ENCODE measurements around the gene CLTCL1.
"Not testable (repeated sequence)": the region's sequence is repeated elsewhere in the genome, so short reads cannot be mapped to it uniquely, and the experiment has no call there.

Gene CLTCL1

DNA sequence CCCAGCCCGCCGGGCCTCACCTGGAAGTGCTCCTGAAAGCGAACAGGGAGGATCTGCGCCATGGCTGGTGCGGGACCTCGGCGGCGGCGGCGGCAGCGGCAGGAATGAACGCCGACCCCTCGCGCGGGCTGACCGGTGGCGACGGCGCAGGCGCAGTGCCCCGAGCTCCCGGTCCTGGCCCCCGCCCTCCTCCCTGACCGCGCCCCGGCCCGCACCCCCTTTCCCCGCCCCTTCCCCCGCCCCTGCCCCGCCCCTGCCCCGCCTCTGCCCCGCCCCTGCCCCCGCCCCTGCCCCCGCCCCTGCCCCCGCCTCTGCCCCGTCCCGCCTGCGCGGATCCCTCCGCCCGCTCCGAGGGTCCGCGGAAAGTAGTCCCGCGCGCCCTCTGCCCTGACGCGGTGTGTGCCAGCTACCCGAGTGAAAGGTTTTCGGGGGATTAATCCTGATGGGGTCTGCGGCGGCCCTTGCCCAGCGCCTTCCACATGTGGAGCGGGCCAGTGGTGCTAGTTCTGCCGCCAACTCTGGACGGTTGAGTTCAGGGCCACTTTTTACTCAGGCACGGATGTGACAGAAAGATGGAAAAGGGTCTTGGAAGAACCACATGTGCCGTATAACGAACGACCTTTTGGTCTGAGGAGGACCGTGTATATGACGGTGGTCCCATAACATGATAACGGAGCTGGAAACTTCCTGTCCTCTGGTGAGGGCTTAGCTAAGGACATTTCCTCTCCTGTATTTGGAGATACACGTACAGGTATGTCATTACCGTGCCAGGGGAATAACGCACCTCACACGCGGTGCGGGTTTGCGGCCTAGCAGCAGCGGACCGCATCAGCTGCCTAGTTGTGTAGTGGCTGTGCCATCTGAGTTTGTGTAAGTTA lies at the start of gene CLTCL1:
CLTCL1 (minus strand) TSS at position 140 of the 878 bp plus-strand sequence; CDS start at position 62, 78 bp downstream.
- DNase-seq (ENCODE audit: low spot score) = peak; percentile 40

DNA sequence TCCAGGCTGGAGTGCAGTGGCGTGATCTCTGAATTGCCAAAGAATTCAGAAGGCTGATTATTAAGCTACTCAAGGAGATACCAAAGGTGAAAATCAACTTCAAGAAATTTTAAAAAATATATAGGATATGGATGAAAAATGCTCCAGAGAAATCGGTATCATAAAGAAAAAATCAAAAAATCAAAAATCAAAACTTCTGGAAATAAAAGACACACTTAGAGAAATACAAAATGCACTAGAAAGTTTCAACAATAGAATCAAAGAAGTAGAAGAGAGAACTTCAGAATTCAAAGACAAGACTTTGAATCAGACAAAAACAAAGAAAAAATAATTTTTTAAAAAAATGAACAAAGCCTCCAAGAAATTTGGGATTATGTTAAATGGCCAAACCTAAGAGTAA lies 45.6 kb upstream of the CLTCL1 start:
- no peak for DNase-seq (ENCODE audit: low spot score)
- FAIRE-seq = no peak

More for the DNA sequence above, at the start of gene CLTCL1:
- no peak for FAIRE-seq

DNA sequence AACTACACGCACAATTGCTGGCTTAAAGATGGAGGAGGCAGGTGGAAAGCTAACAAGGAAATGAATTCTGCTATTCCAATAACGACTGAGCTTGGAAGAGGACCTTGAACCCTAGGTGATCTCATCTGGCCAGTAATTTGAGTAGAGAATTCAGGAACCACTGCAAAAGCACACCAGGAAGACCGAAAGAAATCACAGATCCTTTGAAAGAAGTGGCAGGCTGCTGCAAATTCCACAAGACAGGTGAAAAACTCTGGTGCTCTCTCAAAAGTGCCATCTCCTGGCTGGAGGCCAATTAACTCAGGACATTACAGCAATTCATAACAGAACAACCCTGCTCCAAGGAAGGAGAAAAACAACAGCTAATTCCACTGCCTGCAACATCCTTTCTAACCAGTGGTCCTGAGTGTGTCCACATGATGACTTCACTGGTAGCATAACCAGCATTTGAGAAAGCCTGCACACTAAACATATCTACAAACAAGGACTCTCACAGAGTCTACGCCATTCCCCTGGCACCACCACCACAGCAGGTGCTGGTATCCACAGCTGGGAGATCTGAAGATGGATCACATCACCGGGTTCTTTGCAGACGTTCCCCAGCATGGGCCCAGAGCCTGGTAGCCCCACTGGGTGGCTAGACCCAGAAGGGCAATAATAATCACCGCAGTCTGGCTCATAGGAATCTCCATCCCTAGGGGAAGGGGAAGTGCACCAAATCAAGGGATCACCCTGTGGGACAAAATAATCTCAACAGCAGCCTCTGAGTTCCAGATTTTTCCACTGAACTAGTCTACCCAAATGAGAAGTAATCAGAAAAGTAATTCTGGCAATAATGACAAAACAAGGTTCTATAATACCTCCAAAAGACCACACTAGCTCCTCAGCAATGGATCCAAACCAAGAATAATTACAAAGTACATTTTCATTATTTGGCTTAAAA lies 44.9 kb upstream of the CLTCL1 start:
- DNase-seq (ENCODE audit: low spot score) (no peak), FAIRE-seq (no peak)

DNA sequence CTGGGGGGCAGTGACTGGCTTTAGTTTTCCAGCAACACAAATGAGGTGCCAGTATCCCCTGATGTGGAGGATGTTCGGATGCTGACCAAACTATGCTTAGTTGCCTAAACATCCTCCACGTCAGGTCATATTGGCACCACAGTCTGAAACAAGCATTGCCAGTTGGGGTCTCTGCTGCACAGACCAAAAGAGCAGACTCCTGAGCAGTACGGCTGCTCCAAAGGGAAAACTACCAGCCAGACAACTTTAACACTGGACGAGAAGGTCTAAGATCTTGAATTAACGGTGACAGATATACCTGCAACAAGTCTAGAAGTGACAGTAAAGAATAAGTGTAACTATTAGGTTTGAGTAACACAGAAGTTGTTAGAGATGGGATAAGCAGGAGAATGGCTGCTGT lies 40.5 kb upstream of the CLTCL1 start:
- no peak for FAIRE-seq
- no peak for DNase-seq (ENCODE audit: low spot score)

DNA sequence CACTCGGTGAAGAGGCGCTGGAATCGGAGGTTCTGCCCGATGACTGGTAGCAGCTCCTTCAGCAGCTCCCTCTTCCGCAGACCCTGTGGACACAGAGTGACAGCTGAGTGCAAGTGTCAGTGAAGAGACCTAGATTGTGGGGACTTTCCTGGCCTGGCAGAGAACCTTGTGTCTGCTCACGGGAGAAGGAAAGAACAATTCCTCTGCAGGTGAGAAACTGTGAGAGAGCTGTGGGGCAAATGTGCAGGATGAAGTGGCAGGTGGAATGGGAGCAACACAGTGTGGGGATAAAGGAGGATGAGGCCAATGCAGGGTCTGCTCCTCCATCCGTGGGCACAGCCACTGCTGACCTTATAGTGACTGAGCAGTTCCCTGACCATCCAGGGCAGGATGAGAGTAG lies 40.0 kb upstream of the CLTCL1 start:
- FAIRE-seq (no peak), DNase-seq (ENCODE audit: low spot score) (no peak)

DNA sequence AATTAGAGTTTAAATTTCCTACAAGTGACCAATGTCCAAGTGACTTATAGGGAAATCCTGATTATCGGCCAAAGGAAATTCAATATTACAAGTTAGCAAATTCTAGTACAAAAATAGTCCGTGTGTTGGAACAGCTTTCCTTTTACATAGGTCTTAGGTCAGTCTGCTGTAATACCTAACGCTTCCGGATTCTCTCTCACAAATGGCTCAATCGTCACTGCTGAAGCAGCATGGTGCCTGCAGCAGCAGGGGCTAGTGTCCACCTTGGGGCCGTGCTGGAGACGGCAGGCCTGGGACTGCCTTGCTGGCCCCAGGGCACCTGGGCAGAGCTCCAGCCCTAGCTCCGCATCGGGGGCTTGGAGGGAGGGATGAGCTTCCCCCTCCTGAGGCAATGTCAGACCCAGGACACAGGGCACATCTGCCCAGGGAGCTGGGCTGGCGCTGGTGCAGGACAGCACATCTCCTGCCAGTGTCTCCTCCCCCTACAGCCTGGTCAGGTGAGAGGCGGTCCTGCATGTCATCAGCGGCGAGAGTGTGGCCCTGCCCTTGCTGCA lies 39.4 kb upstream of the CLTCL1 start:
- FAIRE-seq (no peak), DNase-seq (ENCODE audit: low spot score) (no peak)

DNA sequence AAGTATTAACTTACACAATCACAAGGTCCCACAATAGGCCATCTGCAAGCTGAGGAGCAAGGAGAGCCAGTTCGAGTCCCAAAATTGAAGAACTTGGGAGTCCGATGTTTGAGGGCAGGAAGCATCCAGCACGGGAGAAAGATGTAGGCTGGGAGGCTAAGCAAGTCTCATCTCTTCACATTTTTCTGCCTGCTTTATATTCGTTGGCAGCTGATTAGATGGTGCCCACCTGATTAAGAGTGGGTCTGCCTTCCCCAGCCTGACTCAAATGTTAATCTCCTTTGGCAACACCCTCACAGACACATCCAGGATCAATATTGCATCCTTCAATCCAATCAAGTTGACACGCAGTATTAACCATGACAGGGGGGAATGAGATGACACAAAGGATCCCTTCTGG lies 38.7 kb upstream of the CLTCL1 start:
- not testable (repeated sequence) for FAIRE-seq; DNase-seq (ENCODE audit: low spot score)

DNA sequence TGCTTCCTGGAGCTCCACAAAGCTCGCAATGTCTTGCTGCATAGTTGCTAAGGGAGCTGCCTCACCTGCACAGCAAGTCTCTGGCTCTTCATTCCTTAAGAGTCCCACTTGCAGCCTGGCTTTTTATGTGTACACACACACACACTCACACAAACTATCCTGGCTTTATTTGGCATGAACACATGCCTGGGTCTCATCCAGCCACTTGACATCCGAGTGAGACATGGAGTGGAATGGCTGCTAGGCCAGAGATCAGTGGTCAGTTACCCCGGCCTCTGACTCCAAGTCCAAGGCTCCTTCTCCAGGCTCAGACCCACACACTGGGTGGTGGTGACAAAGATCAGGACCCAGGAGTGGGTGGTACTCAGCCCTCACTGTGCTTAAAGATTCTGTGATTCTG lies 37.9 kb upstream of the CLTCL1 start:
- no peak for DNase-seq (ENCODE audit: low spot score)
- FAIRE-seq = no peak

DNA sequence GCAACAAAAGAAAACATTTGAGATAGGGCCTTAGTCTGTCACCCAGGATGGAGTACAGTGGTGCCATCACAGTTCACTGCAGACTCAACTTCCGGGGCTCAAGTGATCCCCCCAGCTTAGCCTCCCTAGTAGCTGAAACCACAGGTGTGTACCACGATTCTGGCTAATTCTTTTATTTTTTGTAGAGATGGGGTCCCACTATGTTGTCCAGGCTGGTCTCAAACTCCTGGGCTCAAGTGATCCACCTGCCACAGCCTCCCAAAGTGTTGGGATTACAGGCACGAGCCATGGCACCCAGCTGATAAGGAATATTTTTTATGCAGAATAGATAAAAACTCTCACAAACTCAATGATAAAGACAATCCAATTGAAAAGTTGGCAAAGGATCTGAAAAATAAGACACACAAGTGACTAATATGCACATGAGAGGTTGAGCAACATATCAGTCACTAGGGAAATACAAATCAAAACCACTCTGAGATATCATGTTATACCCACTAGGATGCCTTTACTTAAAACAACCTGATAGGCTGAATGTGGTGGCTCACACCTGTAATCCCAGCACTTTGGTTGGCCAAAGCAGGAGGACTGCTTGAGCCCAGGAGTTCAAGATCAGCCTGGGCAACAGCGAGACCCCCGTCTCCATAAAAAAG lies 33.9 kb upstream of the CLTCL1 start:
- DNase-seq (ENCODE audit: low spot score) (no peak), FAIRE-seq (no peak)

DNA sequence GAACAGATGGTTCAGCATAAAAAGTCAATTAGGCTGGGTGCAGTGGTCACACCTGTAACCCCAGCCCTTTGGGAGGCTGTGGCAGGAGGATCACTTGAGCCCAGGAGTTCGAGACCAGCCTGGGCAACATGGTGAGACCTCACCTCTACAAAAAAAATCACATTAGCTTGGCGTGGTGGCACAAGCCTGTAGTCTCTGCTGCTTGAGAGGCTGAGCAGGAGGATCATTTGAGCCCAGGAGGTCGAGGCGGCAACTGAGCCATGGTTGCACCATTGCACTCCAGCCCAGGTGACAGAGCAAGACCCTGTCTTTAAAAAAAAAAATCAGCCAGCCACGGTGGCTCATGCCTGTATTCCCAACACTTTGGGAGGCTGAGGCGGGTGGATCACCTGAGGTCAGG lies 31.9 kb upstream of the CLTCL1 start:
- not testable (repeated sequence) for DNase-seq (ENCODE audit: low spot score); FAIRE-seq

DNA sequence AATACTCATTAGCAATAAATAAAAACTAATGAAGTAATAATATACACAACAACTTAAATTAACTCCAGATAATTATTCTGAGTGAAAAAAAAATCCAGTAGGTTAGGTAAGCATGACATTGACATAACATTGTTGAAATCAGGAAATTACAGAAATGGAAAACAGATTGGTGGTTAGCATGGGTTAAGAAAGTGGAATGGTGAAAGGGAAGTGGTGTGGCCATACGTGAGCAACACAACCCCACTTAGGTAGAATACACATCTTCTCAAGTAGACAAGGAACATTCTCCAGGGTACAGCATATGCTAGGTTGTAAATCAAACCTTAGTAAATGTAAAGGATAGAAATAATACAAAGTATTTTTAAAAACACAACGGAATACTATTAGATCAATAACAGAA lies 30.2 kb upstream of the CLTCL1 start:
- DNase-seq (ENCODE audit: low spot score) (no peak), FAIRE-seq (no peak)

DNA sequence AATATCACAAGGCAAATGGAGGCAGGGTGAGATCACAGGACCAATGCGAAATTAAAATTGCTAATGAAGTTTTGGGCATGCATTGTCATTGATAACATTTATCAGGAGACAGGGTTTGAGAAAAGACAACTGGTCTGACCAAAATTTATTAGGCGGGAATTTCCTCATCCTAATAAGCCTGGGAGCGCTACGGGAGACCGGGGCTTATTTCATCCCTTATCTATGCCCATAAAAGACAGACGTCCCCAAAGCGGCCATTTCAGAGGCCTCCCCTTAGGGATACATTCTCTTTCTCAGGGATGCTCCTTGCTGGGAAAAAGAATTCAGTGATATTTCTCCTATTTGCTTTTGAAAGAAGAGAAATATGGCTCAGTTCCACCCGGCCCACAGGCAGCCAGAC lies 28.6 kb upstream of the CLTCL1 start:
- FAIRE-seq; DNase-seq (ENCODE audit: low spot score): not testable (repeated sequence)

DNA sequence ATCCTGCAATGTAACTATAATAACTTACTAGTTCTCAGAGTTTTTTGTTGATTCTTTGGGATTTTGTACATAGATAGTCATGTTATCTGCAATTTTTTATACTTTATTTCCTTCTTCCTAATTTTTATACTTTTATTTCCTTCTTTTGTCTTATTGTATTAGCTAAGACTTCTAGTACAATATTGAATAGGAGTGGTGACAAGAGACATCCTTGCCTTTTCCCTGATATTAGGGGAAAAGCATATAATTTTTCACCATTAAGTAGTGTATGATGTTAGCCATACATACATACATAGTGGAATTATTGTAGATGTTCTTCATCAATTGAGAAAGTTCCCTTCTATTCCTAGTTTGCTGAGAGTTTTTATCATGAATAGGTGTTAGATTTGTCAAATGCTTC lies 27.8 kb upstream of the CLTCL1 start:
- no peak for FAIRE-seq

DNA sequence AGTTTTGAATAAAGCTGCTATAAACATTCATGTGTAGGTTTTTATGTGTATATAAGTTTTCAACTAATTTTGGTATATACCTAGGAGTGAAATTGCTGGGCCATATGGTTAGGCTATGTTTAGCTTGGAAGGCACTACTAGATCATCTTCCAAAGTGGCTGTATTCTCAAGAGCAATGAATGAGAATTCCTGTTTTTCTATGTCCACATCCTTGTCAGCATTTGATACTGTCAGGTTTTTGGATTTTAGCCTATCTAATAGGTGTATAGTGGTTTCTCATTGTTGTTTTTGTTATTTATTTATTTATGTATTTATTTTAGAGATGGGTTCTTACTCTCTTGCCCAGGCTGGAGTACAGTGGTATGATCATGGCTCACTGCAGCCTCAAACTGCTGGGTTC lies 26.3 kb upstream of the CLTCL1 start:
- DNase-seq (ENCODE audit: low spot score) = no peak
- no peak for FAIRE-seq

More for the DNA sequence above, 27.8 kb upstream of the CLTCL1 start:
- no peak for DNase-seq (ENCODE audit: low spot score)

DNA sequence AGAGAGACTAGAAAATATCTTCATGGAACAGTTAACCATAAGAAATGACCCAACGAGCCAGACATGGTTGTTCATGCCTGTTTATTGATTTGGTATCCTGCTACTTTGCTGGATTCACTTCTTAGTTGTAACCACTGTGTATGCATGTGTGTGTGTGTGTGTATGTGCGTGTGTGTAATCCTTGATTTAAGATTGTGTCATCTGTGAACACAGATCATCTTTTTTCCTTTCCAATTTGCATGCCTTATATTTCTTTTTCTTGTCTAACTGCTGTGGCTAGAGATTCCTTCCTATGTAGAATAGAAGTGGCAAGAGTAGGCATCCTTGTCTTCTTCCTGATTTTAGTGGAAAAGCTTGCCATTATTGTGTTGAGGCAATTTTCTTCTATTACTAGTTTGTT lies 16.4 kb upstream of the CLTCL1 start:
- FAIRE-seq (no peak), DNase-seq (ENCODE audit: low spot score) (no peak)

DNA sequence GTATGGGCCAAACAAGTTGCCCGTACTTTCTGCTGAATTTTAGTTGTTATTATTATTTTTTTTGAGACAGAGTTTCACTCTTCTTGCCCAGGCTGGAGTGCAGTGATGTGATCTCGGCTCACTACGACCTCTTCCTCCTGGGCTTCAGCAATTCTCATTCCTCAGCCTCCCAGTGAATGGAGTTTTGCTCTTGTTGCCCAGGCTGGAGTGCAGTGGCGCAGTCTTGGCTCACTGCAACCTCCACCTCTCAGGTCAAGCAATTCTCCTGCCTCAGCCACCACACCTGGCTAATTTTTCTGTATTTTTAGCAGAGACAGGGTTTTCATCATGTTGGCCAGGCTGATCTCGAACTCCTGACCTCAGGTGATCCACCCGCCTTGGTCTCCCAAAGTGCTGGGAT lies 15.0 kb upstream of the CLTCL1 start:
- not testable (repeated sequence) for FAIRE-seq; DNase-seq (ENCODE audit: low spot score)

DNA sequence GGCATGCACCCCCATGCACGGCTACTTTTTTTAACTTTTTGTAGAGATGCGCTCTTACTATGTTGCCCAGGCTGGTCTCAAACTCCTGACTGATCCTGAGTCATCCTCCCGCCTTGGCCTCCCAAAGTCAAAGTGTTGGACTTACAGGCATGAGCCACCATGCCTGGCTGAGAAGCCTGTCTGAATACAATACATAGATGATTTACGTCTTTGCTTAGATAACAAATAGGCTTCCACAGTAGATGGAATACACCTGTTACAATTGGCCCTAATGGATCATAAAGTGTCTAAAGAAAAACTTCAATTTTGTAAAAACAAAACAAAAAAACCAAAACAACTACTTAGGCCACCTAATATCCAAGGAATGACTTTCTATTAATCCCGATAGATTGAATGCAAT lies 13.0 kb upstream of the CLTCL1 start:
- FAIRE-seq (no peak), DNase-seq (ENCODE audit: low spot score) (no peak)

DNA sequence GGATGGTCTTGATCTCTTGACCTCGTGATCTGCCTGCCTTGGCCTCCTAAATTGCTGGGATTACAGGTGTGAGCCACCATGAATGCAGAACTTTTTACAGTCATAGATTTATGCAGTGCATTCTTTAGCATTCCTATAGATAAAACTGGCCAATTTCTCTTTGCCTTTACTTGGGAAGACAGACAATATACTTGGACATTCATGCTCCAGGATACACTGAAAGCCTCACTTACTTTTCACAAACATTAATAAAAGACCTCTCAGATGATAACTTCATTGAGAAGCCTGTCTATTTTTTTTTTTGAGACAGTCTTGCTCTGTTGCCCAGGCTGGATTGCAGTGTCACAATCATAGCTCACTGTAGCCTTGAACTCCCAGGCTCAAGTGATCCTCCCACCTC lies 12.3 kb upstream of the CLTCL1 start:
- no peak for FAIRE-seq
- no peak for DNase-seq (ENCODE audit: low spot score)

DNA sequence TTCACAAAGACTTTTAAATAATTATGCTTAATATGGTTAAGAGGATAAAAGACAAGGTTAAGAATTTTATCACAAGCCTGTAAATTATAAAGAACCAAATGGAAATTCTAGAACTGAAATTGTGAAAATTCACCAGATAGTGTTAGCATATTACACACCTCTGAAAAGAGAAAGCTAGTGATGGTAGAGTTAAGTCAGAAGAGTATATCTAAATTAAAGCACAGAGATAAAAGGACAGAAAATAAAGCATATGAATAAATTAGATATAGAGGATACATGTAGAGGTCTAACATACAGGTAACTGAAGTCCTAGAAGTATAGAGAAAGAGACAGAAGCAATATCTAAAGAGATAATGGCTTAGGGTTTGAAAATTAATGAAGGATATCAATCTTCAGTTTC lies 4.2 kb upstream of the CLTCL1 start:
- DNase-seq (ENCODE audit: low spot score) (no peak), FAIRE-seq (no peak)

DNA sequence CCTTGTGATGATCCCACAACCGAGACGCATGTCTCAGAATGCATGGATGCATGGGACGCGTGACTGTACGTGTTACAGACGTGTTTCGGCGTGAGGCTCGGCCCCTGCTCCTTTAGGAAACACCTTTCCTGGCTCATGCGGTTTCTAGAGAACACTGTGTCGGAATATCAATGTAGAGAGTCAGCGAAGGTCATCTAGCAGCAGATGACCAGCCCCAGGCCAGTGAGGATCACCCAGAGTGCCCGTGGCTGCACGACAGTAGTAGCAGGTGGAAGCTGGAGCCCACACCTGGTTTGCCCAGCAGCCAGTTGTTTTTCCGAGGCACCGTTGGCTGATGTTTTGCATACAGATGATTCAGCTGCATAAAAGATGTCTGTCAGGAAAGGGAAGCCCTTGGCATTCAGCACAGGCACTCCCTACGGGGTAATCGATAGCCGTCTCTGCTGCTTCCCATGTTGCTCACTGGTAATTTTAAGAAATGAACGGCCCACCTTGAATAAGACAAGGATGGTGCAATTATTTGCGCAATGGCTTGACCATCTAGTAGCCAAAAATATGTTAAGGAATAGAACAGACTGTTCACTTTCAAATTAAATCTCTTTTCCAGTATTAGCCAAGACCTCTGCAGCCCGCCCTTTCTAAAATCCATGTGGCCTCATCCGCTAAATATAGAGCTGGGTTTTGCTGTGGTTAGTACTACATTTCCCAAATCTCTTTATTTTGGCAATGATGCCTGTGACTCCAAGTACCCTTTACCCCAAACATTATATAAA lies 1.1 kb upstream of the CLTCL1 start:
- no peak for FAIRE-seq
- DNase-seq (ENCODE audit: low spot score) = no peak

DNA sequence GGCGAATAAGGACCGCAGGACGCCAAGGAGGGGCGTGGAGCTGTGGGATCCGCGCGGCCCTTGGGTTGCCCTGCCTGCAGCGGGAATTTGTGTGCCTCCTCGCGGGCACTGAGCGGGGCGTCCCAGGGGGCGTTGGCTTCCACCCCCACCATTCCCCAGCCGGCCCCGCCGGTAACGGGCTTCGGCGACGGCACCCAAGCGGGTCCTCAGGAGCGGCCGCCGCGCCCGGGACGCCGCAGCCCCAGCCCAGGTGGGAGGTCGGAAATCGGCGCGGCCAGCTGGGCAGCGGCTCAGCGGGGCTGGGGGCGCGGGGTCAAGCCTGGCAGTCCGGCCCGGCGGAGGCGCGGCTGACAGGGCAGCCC lies 320 bp downstream of the CLTCL1 start:
- FAIRE-seq (no peak), DNase-seq (ENCODE audit: low spot score) (no peak)

Measured in RCC 7860 (cell line).